ENCODE measurements around the gene NR2F1. TPM values are rescaled to one million over a fixed set of nuclear protein-coding genes. Genes with fewer than 3 reads are reported as not detected.

The NR2F1 gene
- under 0.01 and 0.21 TPM in 2 replicates for total RNA-seq

DNA sequence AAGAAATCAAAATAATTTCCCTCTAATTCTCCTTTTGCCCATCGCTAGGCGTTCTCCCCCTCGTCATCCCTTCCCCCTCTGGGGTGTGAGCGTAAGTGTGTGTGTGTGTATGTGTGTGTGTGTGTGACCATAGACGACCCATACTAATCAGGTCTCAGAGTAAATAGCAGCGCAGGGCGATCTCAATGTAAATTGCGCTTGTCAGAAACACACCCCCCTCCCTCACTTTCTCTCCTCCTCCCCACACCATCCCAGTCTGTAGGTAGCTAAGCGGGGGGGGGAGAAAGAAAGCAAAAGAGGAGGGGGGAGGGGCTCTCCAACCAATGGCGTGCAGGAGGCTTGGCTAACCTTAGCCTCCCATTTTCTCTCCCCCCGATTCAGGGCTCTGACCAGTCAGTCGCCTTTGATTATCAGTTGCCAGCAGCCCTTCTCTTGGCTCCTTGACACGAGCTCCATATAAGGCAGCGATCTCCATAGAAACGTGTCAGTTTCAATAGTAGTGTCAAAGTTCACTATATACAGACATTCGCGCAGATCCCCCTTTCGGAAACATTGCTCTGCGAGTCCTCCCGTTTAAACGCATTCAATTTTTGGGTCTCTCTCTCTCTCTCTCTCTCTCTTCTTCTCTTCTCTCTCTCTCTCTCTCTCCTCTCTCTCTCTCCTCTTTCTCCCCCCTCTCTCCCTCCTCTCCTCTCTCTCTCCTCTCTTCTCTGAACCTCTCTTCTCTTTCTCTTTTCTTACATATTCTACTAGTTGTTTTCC, at the start of gene NR2F1:
NR2F1 (plus strand) TSS at position 546 of the 762 bp plus-strand sequence. CDS start 1,802 bp downstream, outside the sequence.

DNA sequence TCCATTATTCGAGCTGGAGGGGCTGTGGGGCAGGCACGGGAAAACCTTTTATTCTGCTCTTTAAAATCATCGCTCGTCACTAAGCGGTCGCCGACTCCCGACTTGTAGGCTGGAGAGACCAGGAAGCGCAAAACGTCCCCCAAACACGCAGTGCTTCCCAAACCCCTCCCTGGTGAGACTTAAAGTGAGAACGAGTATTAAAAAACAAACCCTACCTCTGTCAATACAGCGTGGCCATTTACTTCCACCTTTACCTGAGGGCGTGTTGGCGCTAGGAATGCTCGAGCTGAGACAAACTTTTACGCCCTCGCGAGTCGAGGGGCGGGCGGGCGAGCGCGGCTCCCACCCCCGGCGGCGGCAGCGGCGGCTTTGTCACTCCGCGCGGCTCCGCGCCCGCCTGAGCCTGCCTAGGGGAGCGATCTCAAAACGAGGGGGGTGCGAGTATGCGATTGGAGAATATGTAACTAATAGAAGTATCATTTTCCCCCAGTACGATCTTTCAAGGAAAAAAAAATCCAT, 2.0 kb upstream of the NR2F1 start, which contains the start of gene NR2F1-AS1:
NR2F1-AS1 (minus strand) TSS at position 293 of the 519 bp plus-strand sequence.

Other genes with a start within 250 kb of the NR2F1 start
- under 0.01 and 1.2 TPM in 2 replicates for gene NR2F1-AS1, start 2.0 kb upstream of the NR2F1 start, total RNA-seq
- gene POU5F2, start 158.4 kb downstream of the NR2F1 start, total RNA-seq = under 0.01 and 0.43 TPM in 2 replicates